Thyroid gland (tissue), 4 donors: ENCODE data around the gene CRAMP1.

Experiments used
- CTCF ChIP-seq, 6 experiments: fragments of 200-600 bp in 3 of 6; fragments of 450-650 bp in 3 of 6; sonication (generic) in 3 of 6; IDR thresholded peaks; one replicate each; pipeline ENCODE4 v1.5.1; 2016 to 2019; ENCODE audit warnings: antibody characterized with exemption in 6 of 6, mild to moderate bottlenecking in 2 of 6, inconsistent platforms in 1 of 6, moderate library complexity in 1 of 6
- POLR2A ChIP-seq, 2 donors: fragments of 450-650 bp; IDR thresholded peaks; one replicate each; pipeline ENCODE4 v1.6.1; 2017; ENCODE audit warnings: antibody characterized with exemption in 2 of 2, mild to moderate bottlenecking in 2 of 2, moderate library complexity in 1 of 2

DNA sequence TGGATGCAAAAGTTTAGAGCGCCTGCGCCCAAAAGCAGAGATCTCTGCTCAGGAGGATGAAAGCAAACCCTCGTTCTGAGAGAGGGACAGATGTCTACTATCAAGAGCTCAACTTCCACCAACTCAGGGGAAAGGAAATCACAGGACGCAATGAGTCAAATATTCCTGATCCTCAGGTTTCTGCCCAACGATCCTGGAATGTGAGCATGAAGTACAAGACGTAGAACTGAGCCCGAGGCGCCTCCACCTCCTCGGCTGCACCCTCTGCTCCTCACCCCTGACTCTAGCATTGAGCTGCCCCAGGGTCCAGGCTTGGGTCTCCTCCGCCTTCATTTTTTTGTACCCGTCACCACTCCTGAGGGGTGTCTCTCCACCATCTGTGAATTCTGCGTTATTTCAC lies 15.6 kb upstream of the CRAMP1 start:
- TF ChIP-seq CTCF (IDR thresholded peaks at IDR 0.05) (no peak), POLR2A (IDR thresholded peaks at IDR 0.05) (no peak)
